HG02840 (cell line): ENCODE results near the gene TRDN.

Experiments used
- ATAC-seq: cut with Tn5 transposase; IDR thresholded peaks from one replicate; pipeline ENCODE4 v1.9.1; 2021; ENCODE audit warnings: mild to moderate bottlenecking, moderate library complexity, moderate number of reproducible peaks; ENCODE audit not compliant: unreplicated experiment, low FRiP score

The TRDN gene

DNA sequence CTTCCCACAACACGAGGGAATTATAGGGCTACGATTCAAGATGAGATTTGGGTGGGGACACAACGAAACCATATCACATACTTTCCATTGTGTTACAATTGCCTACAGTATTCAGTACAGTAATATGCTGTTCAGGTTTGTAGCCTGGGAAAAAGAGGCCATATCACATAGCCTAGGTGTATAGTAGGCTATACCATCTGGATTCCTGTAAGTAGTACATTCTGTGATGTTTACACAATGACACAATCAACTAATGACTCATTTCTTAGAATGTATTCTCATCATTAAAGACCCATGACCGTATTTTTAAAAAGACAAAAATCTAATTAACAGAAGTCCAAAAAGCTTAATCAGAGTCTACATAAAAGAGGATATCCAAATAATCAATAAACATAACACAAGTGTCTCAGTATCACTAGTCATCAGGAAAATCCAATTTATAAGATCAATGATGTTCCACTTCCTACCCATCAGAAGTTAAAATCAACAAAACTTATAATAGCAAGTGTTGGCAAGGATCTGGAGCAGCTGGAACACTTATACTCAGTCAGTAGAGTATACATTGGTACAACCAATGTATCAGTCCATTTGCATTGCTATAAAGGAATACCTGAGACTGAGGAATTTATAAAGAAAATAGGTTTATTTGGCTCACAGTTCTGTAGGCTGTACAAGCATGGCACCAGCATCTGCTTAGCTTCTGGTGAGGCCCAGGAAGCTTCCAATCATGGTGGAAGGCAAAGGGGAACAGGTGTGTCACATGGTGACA is 424.8 kb downstream of the TRDN start:
- no peak for ATAC-seq

DNA sequence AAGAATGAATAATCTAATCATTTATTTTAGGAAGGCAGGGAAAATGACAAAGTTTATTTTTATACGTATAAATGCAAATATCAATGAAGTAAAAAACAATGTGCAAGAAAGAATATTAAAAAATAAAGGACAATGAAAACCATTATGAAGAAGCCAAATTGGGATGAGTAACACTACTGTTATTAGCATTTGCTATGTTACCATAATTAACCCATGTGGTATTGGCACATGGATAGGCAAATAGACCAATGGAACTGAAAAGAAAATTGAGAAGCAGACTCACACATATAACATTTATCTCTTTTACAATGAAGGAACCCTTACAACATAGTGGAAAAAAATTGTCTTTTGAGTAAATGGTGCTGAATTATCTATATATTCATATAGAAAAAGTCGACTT is 426.1 kb downstream of the TRDN start:
- ATAC-seq: no peak

DNA sequence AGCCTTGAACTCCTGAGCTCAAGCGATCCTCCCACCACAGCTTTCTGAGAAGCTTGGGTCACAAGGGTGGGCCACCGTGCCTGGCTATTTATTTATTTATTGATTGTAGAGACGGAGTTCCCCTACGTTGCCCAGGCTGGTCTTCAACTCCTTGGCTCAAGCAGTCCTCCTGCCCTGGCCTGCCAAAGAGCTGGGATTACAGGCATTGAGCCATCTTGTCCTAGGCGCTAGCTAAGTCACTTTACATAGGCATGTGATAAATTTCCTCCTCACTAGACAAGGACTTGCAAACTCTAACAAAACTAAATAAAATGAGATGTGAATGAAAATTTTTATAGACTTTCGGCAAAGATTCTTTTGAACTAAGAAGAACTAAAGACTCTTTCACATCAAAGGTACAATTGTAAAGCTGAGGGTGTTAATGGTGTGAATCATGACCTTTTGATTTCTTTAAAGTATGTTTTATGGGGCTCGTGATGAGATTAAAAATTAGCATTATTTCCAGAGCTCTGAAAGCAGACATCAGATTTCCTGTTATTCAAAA is 428.7 kb downstream of the TRDN start:
- no peak for ATAC-seq

DNA sequence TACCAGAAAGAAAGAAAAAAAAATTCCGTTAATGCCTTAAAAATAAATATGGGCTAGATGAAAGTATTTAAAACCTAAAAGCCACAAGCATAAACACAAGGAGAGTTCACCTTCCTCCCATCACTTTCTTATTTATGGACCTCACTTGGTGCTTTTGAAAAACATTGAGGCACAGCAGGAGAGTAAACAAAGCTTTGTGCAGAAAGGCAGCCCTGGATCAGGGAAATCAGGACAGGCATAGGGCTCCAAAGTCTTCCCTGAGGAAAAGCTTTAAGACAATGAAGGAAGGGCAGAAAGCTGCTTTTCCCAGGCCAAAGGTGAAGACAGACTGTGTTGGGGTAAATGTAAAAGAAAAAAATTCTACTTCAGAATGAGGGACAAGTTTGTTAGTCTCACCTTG is 432.8 kb downstream of the TRDN start:
- no peak for ATAC-seq

DNA sequence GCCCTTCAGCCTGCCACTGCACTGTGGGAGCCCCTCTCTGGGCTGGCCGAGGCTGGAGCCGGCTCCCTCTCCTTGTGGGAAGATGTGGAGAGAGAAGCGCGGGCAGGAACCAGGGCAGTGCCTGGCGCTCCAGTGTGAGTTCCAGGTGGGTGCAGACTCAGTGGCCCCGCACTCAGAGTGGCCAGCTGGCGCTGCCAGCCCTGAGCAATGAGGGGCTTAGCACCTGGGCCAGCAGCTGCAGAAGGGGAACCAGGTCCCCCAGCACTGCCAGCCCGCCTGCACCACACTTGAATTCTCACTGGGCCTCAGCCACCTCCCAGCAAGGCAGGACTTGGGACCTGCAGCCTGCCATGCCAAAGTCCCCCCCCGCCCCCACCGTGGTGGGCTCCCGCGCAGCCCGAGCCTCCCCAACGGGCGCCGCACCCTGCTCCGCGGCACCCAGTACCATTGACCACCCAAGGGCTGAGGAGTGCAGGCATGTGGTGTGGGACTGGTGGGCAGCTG is 434.8 kb downstream of the TRDN start:
- no peak for ATAC-seq

DNA sequence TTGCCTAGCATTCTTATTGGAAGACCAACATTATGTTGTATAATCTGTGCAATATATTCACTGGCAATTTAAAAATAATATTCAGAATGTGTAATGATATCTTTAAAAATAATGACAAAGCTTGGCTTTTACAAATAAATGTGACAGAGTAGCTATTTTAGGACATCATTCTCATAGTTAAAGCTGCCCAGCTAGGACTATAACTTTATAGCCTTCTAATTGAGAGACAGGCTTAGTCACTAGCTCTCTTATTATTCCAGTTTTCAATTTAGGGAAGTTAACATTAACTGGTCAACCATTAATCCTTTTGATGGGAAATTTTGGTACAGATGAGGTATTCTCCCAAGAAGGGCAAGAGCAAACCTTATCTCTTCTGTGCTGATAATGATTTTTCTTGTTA is 443.5 kb downstream of the TRDN start:
- ATAC-seq: no peak

DNA sequence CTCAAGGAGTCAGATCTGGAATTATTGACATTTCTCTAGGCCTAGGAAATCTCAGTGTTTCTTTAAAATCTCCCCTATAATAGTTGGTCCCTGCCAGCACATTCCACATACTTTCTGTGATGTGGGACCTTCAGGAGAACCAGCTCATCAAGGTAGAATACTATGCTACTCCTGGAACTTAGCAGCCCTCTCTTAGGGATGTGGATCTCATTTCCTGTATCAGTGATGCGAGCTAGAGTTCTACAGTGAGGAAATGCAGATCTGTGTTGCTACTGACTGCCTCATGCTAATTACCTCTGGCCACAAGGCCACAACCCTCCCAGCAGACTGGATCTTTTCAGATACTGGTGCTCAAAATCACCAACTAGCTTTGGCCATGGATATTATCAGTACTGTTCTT is 446.9 kb downstream of the TRDN start:
- ATAC-seq: no peak

DNA sequence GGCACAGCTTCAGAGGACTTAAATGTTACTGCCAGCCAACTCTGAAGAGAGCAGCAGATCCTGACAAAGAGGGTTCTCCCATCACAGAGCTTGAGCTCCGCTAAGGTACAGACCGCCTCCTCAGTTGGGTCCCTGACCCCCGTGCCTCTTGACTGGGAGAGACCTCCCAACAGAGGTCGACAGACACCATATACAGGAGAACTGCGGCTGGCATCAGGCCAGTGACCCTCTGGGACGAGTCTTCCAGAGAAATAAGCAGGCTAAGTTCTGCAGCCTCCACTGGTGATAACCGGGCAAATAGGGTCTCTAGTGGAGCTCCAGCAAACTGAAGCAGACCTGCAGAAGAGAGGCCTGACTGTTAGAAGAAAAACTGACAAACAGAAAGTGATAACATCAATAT is 453.8 kb downstream of the TRDN start:
- ATAC-seq: no peak

DNA sequence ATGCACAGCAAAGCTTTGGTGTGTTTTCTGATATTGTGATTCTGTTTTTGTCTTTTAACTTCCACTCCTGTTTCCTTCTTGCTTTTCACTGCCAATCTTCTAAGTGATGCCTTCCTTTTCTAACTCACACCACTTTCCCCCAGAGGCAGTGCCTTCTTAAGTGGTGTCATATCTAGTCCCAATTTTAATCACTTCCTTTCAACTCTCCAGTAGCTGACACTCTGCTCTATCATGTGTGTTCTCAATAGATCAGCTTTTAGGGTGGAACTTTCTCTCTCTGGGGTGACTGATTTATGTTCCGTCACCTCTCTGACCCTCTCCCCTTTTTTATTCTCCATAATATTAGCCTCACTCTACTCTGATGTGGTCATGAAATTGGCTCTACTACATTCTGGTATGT is 460.0 kb downstream of the TRDN start:
- ATAC-seq: no peak

DNA sequence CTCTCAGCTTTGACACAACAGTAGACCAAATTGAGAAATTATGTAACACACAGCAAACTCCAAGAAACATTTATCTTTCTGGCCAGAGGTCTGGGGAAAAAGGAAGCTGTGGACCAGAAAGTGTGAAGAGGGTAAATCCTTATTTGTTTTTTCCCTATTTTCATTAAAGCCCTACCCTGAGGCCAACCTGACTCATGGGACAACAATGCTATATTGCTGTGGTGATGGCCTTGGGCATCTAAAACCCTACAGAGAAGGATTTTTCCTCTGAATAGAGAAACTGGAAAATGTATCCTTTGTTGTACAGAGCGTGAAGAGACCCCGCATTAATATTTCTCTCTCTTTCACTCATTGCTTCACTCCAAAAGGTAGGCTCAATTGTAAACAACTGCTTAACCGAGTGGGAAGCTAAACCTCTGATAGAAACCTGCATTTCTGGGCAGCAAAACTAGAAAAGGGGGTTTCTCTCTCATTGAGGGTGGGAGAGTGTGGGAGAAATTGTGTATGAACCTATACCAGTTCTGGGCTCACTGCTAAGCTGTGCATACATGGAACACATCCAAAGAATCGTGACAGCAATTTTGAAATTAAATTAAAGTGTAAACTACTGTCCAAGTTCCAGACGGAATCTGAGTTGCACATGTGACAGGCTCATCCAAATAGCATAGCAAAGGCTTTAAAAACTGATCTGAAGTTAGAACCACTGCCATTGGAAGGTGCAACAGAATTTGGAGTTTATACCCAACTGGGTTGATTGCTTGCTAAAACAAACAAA is 465.2 kb downstream of the TRDN start:
- ATAC-seq: no peak

DNA sequence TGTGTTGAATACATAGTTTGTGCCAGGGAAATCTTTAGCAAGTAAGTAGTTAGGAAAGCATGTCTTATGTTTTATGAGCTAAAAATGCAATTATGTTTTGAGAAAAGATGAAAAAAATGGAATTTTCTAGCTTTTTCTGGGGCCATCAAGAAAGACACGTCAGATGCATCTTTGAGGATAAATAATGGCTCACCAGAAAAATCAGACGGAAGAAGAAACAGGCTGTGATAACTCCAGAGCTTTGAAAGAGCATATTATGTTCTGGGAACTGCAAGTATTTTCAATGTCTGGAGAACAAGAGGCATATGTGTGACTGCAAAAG is 467.0 kb downstream of the TRDN start:
- ATAC-seq: no peak

DNA sequence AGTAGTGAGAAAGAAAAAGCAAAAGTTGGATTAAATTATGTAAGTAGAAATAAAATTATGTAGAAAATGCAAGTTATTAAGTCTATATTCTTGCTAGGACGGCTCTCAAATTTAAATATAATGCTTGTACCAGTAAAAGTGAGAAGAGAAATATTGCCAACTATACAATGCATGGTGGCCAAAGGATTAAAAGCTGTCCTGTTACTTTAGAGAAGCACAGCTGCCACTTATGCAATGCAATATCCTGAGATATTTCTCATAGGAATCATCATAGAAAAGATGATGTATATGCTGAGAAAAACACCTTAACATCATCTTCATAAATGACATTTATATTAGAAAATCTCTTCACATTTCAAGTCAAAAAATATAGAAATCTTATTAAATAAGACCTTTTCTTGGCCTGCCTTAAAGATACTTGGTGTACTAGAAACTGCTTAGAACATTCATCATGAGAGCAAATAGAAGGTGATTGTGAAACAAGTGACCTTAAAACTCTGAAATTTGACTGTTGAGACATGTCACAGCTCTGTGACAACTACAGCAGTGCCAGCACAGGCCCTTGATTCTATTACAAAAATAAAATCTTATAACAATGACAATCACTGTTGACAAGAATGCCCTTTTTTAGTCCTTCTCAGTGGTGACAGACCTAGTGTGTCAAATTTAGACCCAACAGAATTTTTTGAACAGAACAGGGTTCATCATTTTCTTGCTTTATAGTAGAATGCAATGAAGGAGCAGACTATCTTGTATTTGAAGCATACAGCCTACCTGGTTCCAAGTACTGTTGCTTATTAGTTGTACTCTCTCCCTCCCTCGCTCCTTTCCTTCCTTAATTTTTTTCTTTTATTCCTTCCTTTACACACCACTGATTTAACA is 467.6 kb downstream of the TRDN start:
- ATAC-seq: no peak

DNA sequence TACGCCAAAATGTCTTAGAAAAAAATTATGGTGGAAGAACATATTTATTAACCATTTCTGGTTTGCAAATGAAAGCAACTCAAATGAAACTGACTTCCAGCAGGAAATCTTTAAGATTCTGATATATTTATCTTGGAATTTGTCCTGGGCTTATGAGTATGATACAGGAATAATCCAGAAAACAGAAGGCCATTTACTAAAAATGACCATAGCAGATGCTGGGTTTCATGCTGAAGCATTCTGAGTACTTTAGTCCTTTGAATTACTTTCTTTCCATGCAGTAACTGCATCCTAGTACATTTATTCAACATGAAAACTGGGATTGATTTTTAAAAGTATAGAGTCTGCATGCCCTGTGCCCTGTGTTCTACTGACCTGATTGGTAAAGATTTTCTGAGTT is 468.3 kb downstream of the TRDN start:
- no peak for ATAC-seq
